GM12865 (cell line): ENCODE results near the gene ZNF609.

Experiments used
- DNase-seq: peaks from one replicate; pipeline ENCODE4 v3.0.0; 2010; ENCODE audit warnings: low read depth
- H3K4me3 ChIP-seq: 2 replicates; pipeline ENCODE4 v1.5.1; 2011; ENCODE audit warnings: mild to moderate bottlenecking, low read depth, low read length, control low read depth
- TF ChIP-seq, protein P1 (sequence below): IDR thresholded peaks from 2 replicates; pipeline ENCODE4 v1.5.1; 2011; ENCODE audit warnings: low read length, control low read depth, low read depth, inconsistent platforms; ENCODE audit not compliant: insufficient read depth; ENCODE audit errors: missing control alignments

ZNF609 gene

DNA sequence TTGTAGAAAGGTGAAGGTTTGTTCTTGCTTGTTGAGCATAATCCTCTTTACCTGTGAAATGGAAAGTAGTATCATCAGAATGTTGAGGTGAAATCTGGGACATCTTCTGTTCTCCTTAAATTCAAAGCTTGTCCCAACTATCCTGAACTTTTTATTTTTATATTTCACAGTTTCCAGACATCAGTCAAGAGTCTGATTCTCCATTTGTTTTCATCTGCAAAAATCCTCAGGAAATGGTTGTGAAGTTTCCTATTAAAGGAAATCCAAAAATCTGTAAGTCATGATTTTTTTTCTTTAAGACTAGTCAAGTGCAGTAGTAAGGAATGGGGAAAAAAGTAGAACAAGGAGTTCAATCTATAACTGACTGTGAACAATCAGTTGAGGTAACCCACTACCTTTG lies 15.5 kb upstream of the ZNF609 start:
- no peak overlapping the region; the same call in 1 of the 2 replicates for H3K4me3 ChIP-seq
- TF ChIP-seq, protein P1, sequence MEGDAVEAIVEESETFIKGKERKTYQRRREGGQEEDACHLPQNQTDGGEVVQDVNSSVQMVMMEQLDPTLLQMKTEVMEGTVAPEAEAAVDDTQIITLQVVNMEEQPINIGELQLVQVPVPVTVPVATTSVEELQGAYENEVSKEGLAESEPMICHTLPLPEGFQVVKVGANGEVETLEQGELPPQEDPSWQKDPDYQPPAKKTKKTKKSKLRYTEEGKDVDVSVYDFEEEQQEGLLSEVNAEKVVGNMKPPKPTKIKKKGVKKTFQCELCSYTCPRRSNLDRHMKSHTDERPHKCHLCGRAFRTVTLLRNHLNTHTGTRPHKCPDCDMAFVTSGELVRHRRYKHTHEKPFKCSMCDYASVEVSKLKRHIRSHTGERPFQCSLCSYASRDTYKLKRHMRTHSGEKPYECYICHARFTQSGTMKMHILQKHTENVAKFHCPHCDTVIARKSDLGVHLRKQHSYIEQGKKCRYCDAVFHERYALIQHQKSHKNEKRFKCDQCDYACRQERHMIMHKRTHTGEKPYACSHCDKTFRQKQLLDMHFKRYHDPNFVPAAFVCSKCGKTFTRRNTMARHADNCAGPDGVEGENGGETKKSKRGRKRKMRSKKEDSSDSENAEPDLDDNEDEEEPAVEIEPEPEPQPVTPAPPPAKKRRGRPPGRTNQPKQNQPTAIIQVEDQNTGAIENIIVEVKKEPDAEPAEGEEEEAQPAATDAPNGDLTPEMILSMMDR: no peak
- DNase-seq: no peak

DNA sequence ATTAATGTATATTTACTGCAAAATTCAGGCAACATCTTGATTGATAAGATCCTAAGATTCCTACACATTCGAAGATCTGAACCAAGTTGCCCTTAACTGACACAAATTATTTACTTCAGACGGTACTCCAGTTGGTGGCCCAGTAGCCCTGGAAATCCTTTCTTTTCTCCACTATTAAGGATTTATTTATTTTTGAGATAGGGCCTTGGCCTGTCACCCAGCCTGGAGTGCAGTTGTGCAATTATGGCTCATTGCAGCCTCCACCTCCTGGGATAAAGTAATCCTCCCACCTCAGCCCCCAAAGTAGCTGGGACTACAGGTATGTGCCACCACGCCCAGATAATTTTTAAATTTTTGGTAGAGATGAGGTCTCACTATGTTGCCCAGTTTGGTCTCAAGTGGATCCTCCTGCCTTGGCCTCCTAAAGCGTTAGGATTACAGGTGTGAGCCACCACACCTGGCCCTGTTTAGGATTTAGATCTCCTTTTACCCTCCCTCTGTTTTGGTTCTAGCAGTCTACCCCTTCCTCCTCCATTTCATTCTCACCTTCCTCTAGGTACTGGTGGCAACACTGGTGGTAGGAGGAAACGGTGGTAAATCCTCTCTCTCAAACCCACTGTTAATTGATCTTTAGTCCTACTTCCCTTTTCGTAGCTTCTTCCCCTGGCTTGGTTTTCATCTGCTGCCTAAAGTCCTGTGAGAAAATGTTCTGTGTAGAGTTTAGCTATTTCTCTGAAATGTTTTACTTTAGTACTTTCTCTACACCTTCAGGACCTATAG lies 12.7 kb upstream of the ZNF609 start:
- TF ChIP-seq, protein P1: no peak
- no peak overlapping the region for H3K4me3 ChIP-seq
- peak; percentile 66 for DNase-seq

DNA sequence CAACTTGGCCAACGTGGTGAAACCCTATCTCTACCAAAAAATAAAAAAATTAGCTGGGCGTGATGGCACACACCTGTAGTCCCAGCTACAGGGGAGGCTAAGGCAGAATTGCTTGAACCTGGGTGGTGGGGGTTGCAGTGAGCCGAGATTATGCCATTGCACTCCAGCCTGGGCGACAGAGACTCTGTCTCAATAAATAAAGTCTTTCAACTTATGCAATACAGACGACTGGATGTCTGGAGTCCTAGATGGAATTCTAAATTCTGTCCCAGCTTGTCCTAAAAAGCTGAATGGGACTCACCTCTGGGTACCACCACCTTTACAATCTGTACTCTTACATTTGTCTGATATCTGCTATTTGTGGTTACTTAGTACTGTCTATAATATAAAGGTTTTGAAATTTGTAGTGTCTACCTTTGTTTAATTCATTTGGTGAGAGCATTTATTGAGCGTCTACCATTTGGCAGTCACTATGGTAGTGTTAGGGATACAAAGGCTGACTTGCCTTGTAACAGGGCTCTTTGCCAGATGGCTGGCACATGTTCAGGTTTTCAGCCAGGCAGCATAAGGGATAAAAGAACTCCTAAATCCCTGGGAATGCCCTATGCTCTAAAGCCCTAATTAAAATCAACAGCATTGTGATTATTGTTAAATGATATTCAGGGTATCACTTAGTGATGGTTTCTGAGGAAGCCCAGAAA lies 7.2 kb upstream of the ZNF609 start:
- DNase-seq: no peak
- TF ChIP-seq, protein P1: no peak
- no peak overlapping the region for H3K4me3 ChIP-seq

DNA sequence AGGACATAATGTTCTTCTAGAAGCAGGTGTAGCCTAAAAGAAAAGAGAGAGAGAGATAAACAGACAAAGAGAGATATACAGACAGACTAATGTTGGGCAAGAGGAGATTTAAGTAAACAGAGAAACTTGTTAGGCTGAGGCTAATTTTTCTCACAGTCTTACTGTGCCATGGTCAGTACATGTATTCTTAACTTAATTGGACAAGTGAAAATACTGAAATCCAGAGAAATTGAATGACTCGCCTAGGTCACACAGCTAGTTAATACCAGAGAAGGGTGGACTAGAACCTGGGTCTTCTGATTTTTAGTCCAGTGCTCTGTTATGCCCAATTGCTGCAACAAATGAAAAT lies 6.7 kb upstream of the ZNF609 start:
- no peak overlapping the region for H3K4me3 ChIP-seq
- TF ChIP-seq, protein P1: no peak
- no peak for DNase-seq

DNA sequence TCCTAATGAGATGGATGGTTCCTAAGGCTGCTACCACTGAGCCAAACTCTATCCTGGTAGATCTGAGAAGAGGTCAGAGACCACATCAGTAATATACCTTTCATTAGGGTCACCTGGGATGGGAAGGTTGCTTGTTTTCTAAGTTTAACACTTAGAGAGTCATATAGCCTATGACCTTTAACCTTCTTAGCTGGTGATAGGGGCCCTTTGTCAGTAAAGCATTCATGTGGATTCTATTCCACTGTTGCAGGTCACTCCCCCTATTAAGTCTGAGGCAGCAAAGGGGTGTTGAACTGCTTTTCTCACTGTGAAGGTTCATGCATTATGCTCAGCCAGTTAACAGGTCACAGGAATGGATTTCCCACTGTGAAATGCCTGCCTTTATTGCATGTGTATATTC lies 6.1 kb upstream of the ZNF609 start:
- TF ChIP-seq, protein P1: no peak
- no peak for DNase-seq
- no peak overlapping the region for H3K4me3 ChIP-seq

DNA sequence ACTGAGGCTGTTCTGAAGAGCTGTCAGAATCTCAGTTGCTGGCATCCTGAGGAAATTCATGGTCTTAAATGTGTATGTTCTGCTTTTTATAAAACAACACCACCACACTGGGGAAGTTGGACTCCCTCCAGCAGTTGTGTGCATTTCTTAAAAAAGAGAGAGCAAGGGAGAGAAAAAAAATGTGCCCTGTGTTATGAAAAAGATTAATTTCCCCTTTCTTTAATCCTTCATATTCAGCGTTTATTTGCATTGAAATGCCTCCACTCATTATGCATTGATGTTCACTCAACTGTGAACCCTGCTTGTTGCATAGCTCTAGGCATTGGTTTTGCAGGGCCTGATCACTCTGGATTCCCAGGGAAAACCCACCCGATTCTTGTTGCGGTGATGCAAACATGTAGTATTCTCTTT lies 4.4 kb upstream of the ZNF609 start:
- DNase-seq: no peak
- TF ChIP-seq, protein P1: no peak
- no peak overlapping the region for H3K4me3 ChIP-seq

DNA sequence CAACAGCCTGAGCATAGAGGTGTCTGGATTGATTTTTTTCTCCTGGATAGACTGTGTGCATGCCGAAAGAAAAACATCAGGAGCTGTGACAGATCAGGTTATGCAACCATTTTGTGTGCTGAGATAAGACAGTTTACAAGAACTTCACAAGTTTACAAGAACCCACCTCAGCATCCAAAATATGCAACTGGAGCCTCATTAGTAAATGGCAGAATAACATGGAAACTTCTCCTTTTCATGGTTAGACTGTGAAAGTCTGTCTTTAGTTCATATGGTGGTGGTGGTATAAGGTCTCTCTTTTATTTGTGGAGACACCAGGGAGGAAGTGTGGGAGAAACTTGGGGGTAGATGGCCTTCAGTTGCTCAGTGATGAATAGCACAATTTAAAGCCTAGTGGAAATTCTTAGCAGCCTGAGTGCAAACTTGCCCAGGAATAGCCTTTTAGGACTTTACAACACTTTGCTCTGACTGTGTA lies 3.7 kb upstream of the ZNF609 start:
- H3K4me3 ChIP-seq: no peak overlapping the region
- TF ChIP-seq, protein P1: no peak
- no peak for DNase-seq
